PC-3 (cell line): Measurements from ENCODE around the gene SLC38A10.

ENCODE experiments used
- EZH2 ChIP-seq: fragments of 300-600 bp; sonication (generic); IDR thresholded peaks from one replicate; pipeline ENCODE4 v1.6.1; 2017; ENCODE audit warnings: antibody characterized with exemption, mild to moderate bottlenecking, low read length; ENCODE audit not compliant: unreplicated experiment
- TF ChIP-seq, protein P1 (sequence below): fragments of 300-600 bp; sonication (generic); conservative IDR thresholded peaks from 2 replicates; pipeline ENCODE4 v1.5.1; 2017; ENCODE audit warnings: antibody characterized with exemption, low read depth, mild to moderate bottlenecking, low read length

GRCh38 chr17:81243333-81243664 is 51.8 kb downstream of the SLC38A10 start:
- TF ChIP-seq, protein P1, sequence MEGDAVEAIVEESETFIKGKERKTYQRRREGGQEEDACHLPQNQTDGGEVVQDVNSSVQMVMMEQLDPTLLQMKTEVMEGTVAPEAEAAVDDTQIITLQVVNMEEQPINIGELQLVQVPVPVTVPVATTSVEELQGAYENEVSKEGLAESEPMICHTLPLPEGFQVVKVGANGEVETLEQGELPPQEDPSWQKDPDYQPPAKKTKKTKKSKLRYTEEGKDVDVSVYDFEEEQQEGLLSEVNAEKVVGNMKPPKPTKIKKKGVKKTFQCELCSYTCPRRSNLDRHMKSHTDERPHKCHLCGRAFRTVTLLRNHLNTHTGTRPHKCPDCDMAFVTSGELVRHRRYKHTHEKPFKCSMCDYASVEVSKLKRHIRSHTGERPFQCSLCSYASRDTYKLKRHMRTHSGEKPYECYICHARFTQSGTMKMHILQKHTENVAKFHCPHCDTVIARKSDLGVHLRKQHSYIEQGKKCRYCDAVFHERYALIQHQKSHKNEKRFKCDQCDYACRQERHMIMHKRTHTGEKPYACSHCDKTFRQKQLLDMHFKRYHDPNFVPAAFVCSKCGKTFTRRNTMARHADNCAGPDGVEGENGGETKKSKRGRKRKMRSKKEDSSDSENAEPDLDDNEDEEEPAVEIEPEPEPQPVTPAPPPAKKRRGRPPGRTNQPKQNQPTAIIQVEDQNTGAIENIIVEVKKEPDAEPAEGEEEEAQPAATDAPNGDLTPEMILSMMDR = no peak
- TF ChIP-seq EZH2 = no peak
